Kidney capillary endothelial cell (primary cell): ENCODE results near the gene FRYL.
"Not testable (repeated sequence)": the region's sequence is repeated elsewhere in the genome, so short reads cannot be mapped to it uniquely, and the experiment has no call there.

Experiments
- DNase-seq: peaks from one replicate; pipeline ENCODE4 v3.0.0-alpha.2; 2018; ENCODE audit warnings: low spot score

Gene FRYL

DNA sequence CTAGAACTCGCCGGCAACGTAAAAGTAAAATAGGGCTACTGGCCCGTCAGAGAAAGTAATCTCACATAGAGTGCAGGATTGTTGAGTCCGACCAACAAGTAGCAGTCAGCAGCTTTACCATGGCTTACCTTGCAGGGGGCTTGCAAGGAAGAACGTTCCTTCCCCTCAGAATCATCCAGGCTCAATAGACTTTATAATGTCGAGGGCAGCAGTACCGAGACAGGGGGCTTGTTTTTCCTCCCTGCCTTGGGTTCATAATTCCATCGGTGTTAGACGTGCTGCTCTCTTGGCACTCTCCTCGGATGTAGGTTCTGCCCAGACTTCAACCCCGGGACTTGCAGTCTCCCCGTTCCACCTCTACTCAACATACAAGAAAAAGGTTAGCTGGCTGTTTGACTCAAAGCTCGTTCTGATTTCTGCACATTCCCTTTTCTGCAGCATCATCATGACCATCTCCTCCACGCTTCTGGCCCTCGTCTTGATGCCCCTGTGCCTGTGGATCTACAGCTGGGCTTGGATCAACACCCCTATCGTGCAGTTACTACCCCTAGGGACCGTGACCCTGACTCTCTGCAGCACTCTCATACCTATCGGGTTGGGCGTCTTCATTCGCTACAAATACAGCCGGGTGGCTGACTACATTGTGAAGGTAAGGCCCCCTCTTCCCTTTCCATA lies 295.4 kb downstream of the FRYL start:
- no peak for DNase-seq

DNA sequence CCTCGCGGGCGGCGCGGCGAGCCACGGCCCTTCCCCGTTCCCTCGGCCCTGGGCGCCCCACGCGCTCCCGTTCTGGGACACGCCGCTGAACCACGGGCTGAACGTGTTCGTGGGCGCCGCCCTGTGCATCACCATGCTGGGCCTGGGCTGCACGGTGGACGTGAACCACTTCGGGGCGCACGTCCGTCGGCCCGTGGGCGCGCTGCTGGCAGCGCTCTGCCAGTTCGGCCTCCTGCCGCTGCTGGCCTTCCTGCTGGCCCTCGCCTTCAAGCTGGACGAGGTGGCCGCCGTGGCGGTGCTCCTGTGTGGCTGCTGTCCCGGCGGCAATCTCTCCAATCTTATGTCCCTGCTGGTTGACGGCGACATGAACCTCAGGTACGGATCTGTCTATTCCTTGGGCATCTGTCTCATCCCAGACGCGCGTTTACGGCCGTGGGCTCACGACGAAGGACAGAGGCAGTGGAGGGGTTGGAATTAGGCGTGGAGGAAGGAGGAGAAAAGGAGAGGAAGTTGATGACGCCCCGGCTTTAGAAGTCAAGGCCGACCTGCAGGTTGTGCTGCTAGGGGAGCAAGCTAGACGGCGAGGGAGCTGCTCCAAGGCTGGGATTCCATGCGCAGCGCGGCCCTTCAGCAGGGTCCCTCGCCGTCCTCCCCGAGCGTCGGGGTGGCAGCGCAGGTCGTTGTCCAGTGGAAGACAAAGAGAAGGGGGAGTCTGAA lies 296.1 kb downstream of the FRYL start:
- DNase-seq: no peak

DNA sequence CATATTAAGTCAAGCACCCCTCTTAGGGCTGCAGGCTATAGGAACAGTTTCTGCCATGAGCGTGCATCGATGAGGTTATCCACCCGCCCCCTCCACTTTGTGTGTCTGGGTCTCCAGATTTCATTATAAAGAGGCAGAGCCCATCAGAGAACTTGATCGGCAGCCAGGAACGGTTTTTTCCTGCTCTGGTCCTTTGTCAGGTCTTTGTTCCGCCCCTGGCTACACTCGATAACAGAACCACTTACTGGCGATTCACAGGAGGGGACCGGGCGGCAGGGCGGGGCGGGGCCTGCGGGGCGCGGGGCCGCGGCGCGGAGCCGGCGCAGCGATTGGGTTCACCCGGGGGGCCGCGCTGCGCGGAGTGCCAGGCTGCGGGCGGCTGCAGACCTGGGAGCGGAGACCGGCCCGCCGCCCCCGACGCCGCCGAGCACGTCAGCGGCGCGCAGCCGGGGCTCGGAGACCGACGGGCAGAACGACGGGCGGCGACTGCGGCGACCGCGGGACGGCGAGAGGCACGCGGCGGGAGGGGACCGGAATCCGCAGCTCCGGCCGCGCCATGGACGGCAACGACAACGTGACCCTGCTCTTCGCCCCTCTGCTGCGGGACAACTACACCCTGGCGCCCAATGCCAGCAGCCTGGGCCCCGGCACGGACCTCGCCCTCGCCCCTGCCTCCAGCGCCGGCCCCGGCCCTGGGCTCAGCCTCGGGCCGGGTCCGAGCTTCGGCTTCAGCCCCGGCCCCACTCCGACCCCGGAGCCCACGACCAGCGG lies 296.9 kb downstream of the FRYL start, which contains the start of gene SLC10A4:
TSS of gene SLC10A4 (plus strand) at position 338 of the 771 bp plus-strand sequence. CDS start at position 557, 219 bp downstream.
- DNase-seq: no peak

DNA sequence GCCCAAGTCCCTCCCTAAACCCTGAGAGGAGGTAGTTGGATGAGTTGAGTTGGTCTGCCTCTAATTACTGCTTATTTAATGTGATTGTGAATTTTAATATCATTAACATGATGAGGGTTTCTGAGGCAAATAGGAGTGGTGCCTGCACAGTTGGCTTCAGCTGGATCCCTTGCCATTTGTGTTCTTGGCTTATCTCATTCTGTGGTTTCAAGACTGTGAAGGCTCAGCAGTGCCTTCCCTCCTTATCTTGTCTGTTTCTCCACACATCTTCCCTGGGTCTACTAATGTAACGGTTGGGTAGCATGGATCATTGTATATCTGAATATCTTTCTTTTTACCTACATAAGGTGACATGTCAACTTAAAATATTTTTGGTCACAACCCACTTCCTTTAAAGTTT lies 298.5 kb downstream of the FRYL start:
- no peak for DNase-seq

DNA sequence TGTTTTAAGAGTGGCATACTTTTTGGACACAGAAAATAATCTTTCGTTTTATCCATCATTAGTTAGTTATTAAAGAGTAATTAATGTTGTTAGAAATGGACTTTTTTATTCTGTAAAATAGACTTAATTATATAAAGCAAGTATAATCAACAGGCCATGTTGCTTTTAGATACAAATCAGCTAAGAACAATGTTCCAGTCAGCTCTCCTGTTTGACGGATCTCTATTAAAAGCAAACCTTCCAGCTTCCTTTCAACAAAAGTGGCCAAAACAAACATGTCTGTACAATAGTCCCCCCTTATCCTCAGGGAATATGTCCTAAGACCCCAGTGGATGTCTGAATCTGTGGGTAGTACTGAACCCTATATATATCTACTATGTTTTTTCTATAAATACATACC lies 301.8 kb downstream of the FRYL start:
- no peak for DNase-seq

DNA sequence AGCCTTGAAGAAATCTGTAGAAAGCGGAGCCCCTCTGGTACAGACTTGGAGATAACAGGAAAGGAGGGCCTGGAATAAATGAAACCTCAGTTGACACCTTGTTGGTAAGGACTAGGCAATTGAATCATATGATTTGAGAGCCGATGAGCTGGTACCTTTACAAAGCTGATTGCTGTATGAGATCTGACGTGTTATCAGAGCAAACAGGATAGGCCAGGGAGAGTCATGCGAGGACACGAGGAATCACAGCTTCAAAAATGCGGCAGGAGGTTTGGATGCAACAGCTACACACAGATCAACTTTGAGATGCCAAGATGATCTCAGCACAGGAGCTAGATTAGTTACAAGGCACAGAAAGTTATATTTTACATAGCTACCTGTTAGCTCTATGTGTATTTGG lies 304.3 kb downstream of the FRYL start:
- no peak for DNase-seq

DNA sequence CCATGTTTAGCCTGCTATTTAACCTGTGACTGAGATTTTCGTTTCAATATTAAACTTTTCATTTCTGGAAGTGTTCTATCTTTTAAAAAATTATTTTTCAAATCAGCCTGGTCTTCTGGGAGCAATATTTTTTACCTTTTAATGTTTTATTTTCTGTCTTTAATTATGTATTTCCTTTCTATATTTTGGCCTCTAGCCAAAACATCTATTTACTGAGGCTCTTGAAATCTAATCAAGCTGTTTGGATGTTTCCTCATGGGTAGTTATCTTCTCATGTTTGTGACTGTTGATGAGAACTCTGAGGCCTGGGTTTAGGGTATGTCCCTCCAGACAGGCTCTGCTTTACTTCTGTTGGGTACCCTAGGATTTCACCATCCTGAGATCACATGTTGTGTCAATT lies 307.3 kb downstream of the FRYL start:
- no peak for DNase-seq

DNA sequence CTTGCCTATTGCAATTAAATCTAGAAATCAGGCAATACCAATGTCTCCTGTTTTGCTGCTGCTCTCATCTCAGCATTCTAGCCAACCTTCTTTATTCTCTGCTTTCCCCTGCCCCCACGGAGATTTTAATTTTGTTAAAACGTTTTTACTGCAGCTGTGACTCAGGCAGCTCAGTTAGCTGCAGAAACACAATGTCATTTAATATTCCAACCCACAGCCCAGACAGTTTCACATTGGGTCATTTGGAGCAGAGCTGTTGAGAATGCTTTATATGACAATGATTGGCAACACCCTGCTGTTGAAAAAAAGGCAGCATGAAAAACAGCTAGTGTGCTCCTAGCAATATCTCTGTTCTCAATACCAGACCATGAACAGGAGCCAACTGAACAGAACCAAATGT lies 309.5 kb downstream of the FRYL start:
- no peak for DNase-seq

DNA sequence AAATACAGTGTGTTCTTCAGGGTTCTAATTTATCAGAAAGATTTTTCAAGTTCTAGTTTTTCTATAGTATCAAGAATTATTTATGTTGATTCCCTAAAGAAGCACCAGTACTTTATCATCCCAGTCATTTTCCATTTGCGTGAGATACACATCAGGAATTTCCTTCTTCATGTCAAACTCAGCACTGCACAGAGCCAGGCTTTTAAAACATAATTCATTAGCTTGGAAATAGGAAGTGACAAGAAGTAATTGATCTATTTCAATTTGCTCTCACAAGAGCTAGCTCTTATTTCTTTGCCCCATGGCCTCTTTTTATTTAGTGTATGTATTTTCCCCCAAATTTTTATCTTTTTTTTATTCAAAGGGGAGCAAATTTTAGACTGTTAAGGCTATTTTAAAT lies 309.9 kb downstream of the FRYL start:
- DNase-seq: no peak

DNA sequence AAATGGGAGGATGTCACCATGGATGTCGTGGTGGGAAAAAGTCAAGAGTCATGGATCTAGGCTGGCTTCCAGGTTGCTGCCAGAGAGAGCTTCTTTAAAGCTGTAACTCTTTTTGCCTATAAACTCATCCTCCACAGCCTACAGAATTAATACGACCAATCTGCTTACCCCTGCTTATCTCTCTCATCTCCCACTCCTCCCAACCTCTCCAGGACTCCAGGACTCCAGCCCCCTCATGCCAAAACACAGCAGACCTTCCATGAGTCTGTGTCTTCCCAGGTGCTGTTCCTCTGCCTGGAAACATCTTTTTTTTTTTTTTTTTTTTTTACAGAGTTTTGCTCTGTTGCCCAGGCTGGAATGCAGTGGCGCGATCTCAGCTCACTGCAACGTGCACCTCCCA lies 312.2 kb downstream of the FRYL start:
- no peak for DNase-seq

DNA sequence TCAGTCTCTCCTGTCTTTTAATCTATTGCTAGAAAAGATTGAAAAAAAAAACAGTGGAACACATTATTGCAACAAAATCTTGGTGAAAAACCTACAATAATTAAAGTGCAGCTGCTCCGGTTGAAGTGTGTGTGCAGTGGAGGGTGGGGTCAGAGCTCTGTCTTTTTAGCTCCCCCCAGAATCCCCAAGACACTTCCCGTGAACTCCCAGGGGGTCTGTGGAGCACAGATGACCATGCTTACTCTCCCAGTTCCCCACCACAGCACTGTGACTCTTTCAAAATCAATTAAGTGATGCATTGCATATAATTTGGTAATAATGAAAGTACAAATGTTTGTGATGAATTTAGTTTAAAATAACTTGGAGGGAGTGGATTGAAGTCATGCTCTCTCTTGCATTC lies 312.6 kb downstream of the FRYL start:
- DNase-seq: no peak

DNA sequence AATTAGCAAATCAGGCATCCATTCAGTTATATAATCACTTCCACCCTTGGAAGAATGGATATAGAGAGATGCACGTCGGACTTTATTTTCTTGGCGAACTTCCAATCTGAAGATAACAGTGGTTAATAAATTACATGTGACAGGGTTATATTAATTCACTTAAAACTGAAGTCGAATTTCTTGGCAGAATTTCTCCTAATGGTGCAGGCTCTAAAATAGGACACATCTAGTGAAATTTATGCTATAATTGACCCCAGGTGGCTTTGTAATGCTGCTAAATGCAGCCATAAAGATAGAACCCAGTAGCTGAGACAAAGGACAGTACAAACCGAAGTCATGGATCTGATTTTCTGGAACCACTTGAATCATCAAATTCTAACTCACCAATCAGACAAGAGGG lies 317.7 kb downstream of the FRYL start:
- no peak for DNase-seq

DNA sequence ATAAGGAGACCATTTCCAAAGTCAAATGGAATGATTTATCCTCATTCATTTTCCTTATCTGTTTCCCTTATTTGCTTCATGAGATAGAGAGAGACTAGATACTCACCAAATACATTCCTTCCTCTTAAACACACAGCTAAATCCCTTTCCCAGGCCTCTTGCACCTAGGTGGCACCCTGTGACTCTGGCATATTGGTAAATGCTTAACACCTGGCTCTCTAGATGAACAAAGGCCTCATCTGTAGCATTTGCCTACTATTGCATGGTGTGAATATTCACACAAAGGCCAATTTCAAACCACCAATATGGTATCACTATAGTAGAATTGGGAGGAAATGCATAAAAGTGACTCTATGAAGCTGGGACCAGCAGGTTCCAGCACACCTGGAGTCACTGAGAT lies 319.1 kb downstream of the FRYL start:
- no peak for DNase-seq

DNA sequence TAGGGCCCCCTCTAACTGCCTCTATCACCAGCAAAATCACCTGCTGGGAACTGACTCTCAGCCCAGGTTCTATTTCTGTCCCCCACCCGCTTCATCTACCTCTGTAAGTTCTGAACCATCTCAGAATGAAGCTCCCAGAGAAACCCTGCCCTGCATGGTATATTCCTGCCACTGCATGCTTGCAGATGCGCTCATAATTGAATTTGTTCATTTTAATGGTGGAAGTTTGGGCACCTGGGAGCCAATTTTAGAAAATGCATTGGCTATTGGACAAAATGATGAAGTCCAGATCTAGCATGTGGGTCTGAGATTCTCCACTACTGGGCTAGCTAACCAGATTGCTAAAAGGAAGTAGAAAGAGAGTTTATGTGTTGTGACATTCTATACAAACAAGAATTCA lies 325.5 kb downstream of the FRYL start:
- no peak for DNase-seq

DNA sequence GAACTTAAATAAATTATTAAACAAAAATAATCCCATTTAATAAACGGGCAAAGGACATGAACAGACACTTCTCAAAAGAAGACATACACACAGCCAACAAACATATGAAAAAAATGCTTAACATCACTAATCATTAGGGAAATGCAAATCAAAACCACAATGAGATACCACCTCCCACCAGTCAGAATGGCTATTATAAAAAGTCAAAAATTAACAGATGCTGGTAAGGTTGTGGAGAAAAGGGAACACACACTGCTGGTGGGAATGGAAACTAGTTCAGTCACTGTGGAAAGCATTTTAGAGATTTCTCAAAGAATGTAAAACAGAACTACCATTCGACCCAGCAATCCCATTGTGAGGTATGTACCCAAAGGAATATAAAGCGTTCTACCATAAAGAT lies 328.4 kb downstream of the FRYL start:
- not testable (repeated sequence) for DNase-seq

DNA sequence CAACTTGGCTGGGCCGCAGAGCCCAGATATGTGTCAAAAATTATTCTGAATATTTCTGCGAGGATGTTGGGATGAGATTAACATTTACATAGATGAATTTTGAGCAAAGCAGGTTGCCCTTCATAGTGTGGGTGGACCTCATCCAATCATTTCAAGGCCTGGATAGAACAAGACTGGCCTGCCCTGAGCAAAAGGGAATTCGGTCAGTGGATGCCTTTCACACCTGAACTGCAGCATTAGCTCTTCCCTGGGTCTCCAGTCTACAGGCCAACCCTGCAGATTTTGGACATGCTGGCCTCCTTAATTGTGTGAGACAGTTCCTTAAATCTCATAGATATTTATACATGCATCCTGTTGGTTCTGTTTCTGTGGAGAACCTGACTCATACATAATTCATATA lies 329.3 kb downstream of the FRYL start:
- no peak for DNase-seq

DNA sequence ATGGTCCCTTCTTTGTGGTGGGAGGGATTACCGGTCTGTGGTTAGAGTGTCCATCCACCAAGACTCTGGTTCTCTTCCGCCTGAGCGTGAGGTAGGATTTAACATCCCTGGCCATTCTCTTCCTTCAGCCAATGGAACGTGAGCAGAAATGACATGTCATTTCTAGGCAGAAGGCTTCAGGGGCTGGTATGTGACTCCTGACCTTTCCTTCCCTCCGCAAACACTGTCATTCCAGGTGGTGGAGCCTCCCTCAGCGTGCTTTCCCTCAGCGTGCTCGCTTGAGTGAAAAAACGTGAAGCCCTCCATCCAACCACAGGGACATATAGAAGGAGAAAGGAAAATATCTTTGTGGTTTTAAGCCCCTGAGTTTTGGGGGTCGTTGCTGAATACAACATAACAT lies 330.9 kb downstream of the FRYL start:
- no peak for DNase-seq
